ENCODE data around the gene ADAM20.

GRCh38 chr14:70525691-70526090 lies 9.1 kb downstream of the ADAM20 start:
- TF ChIP-seq CTCF (conservative IDR thresholded peaks at IDR 0.05 in 1 of 2, IDR thresholded peaks at IDR 0.05 in 1 of 2; ENCODE audit: extremely low read depth in 1 of 2, insufficient read depth in 1 of 2, low read depth in 1 of 2, low read length in 2 of 2) (no peak), EZH2 (IDR thresholded peaks at IDR 0.05; ENCODE audit: borderline replicate concordance, low read length) (no peak)
